H1 (cell line): ENCODE data around the gene UVRAG. TPM values are rescaled to one million over a fixed set of nuclear protein-coding genes. Genes with fewer than 3 reads are reported as not detected.

ENCODE experiments used
- CBX8 ChIP-seq: fragments of 300-800, 300-1000 bp; sonication (generic); IDR thresholded peaks from 2 replicates; pipeline ENCODE4 v1.7.1; 2016; ENCODE audit warnings: low read depth, low read length, borderline replicate concordance
- CREB1 ChIP-seq: IDR thresholded peaks from 2 replicates; pipeline ENCODE4 v1.6.1; 2012; ENCODE audit warnings: inconsistent platforms
- EZH2 ChIP-seq: fragments of 200-600 bp; sonication (generic); IDR thresholded peaks from 2 replicates; pipeline ENCODE4 v1.7.1; 2012; ENCODE audit warnings: low read depth, mild to moderate bottlenecking, moderate library complexity, low read length, inconsistent platforms; ENCODE audit not compliant: severe bottlenecking
- KDM4A ChIP-seq: IDR thresholded peaks from one replicate; pipeline ENCODE4 v1.7.1; 2012; ENCODE audit warnings: low read depth, mild to moderate bottlenecking, moderate library complexity, low read length, inconsistent platforms; ENCODE audit not compliant: severe bottlenecking
- PHF8 ChIP-seq: fragments of 200-600 bp; sonication (generic); conservative IDR thresholded peaks from 2 replicates; pipeline ENCODE4 v1.7.1; 2012; ENCODE audit warnings: low read depth, mild to moderate bottlenecking, inconsistent platforms, low read length, moderate library complexity
- RFX5 ChIP-seq: IDR thresholded peaks from 2 replicates; pipeline ENCODE4 v1.6.1; 2011; ENCODE audit warnings: low read depth, low read length, improper control_type of control experiment, borderline replicate concordance
- TAF7 ChIP-seq: optimal IDR thresholded peaks from 2 replicates; pipeline ENCODE3; 2011; ENCODE audit warnings: low read depth, mild to moderate bottlenecking, inconsistent platforms, low read length, moderate library complexity, borderline replicate concordance
- polyA plus RNA-seq, 7 experiments: library from polyadenylated mRNA; depleted of rRNA in 3 of 7; stranded (reverse) in 5 of 7; unstranded in 2 of 7; fragments of >200 nt in 5 of 7; fragments of 200-250 nt in 2 of 7; gene quantifications; 1 replicate in 5 of 7; 2 replicates in 1 of 7; 4 replicates in 1 of 7; pipeline versions ENCODE4 v1.2.1 to v1.2.3, GENCODE V29; 2011 to 2013; ENCODE audit warnings: missing spikeins in 2 of 7, mixed read lengths in 2 of 7
- total RNA-seq: library from RNA; stranded (reverse); fragmentation: NEBNext Ultra II Directional; extraction: Animal tissue kit (Norgen Biotek cat#: 25700); gene quantifications from 2 replicates; pipeline ENCODE4 v1.2.1, GENCODE V29; 2021
- TF ChIP-seq, protein P1 (sequence below): fragments of 300-600 bp; sonication (generic); IDR thresholded peaks from 2 replicates; pipeline ENCODE4 v1.7.1; 2012; ENCODE audit warnings: low read length, moderate library complexity, mild to moderate bottlenecking, inconsistent platforms; ENCODE audit not compliant: insufficient replicate concordance

UVRAG gene
- total and polyA plus RNA-seq, 2 of the 8 experiments (the other 6 are each of a cell fraction or from before 2014, with no cell fraction given), result 5.5 to 14.7 TPM

DNA sequence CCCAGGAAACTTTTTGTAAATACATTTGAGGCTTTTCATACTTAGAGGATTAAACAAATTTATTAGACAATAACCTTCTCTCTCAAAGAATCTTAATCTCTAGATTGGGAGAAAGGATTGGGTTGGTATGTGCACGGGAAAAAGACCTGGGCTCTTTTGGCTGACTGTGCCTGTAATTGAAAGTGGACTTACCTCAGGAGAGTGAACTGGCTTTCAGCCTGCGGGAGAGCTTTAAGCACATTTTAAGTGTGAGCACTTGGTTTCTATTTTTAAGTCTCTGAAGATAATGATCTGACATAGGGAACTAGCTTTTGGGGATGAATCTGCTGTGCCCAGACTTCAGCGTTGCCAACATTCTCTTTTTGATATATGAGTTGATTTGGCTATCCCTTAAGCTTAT, 35.8 kb downstream of the UVRAG start (continued):
- no peak for TF ChIP-seq CBX8
- no peak for TF ChIP-seq TAF7
- TF ChIP-seq EZH2, result no peak
- TF ChIP-seq CREB1, result no peak
- no peak for TF ChIP-seq PHF8
- TF ChIP-seq, protein P1, sequence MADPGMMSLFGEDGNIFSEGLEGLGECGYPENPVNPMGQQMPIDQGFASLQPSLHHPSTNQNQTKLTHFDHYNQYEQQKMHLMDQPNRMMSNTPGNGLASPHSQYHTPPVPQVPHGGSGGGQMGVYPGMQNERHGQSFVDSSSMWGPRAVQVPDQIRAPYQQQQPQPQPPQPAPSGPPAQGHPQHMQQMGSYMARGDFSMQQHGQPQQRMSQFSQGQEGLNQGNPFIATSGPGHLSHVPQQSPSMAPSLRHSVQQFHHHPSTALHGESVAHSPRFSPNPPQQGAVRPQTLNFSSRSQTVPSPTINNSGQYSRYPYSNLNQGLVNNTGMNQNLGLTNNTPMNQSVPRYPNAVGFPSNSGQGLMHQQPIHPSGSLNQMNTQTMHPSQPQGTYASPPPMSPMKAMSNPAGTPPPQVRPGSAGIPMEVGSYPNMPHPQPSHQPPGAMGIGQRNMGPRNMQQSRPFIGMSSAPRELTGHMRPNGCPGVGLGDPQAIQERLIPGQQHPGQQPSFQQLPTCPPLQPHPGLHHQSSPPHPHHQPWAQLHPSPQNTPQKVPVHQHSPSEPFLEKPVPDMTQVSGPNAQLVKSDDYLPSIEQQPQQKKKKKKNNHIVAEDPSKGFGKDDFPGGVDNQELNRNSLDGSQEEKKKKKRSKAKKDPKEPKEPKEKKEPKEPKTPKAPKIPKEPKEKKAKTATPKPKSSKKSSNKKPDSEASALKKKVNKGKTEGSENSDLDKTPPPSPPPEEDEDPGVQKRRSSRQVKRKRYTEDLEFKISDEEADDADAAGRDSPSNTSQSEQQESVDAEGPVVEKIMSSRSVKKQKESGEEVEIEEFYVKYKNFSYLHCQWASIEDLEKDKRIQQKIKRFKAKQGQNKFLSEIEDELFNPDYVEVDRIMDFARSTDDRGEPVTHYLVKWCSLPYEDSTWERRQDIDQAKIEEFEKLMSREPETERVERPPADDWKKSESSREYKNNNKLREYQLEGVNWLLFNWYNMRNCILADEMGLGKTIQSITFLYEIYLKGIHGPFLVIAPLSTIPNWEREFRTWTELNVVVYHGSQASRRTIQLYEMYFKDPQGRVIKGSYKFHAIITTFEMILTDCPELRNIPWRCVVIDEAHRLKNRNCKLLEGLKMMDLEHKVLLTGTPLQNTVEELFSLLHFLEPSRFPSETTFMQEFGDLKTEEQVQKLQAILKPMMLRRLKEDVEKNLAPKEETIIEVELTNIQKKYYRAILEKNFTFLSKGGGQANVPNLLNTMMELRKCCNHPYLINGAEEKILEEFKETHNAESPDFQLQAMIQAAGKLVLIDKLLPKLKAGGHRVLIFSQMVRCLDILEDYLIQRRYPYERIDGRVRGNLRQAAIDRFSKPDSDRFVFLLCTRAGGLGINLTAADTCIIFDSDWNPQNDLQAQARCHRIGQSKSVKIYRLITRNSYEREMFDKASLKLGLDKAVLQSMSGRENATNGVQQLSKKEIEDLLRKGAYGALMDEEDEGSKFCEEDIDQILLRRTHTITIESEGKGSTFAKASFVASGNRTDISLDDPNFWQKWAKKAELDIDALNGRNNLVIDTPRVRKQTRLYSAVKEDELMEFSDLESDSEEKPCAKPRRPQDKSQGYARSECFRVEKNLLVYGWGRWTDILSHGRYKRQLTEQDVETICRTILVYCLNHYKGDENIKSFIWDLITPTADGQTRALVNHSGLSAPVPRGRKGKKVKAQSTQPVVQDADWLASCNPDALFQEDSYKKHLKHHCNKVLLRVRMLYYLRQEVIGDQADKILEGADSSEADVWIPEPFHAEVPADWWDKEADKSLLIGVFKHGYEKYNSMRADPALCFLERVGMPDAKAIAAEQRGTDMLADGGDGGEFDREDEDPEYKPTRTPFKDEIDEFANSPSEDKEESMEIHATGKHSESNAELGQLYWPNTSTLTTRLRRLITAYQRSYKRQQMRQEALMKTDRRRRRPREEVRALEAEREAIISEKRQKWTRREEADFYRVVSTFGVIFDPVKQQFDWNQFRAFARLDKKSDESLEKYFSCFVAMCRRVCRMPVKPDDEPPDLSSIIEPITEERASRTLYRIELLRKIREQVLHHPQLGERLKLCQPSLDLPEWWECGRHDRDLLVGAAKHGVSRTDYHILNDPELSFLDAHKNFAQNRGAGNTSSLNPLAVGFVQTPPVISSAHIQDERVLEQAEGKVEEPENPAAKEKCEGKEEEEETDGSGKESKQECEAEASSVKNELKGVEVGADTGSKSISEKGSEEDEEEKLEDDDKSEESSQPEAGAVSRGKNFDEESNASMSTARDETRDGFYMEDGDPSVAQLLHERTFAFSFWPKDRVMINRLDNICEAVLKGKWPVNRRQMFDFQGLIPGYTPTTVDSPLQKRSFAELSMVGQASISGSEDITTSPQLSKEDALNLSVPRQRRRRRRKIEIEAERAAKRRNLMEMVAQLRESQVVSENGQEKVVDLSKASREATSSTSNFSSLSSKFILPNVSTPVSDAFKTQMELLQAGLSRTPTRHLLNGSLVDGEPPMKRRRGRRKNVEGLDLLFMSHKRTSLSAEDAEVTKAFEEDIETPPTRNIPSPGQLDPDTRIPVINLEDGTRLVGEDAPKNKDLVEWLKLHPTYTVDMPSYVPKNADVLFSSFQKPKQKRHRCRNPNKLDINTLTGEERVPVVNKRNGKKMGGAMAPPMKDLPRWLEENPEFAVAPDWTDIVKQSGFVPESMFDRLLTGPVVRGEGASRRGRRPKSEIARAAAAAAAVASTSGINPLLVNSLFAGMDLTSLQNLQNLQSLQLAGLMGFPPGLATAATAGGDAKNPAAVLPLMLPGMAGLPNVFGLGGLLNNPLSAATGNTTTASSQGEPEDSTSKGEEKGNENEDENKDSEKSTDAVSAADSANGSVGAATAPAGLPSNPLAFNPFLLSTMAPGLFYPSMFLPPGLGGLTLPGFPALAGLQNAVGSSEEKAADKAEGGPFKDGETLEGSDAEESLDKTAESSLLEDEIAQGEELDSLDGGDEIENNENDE, result no peak
- TF ChIP-seq KDM4A, result no peak
- TF ChIP-seq RFX5, result no peak
- TF ChIP-seq, all 59 proteins: peak for 0
